HepG2 (cell line): ENCODE measurements around the gene BEST2. TPM values are rescaled to one million over a fixed set of nuclear protein-coding genes. Genes with fewer than 3 reads are reported as not detected.

ENCODE experiments used
- ARID4A ChIP-seq: sonication (generic); formaldehyde crosslinking; IDR thresholded peaks from 2 replicates; pipeline ENCODE4 v1.5.0; 2020; ENCODE audit warnings: mild to moderate bottlenecking, missing genetic modification reagents, borderline replicate concordance
- ATM ChIP-seq: fragments of 450-650 bp; IDR thresholded peaks from 2 replicates; pipeline ENCODE4 v1.7.1; 2017; ENCODE audit warnings: mild to moderate bottlenecking, borderline replicate concordance
- CHD2 ChIP-seq: IDR thresholded peaks from 2 replicates; pipeline ENCODE4 v1.6.1; 2011; ENCODE audit warnings: low read depth, low read length, improper control_type of control experiment
- CSRNP2 ChIP-seq: sonication (generic); formaldehyde crosslinking; conservative IDR thresholded peaks from 2 replicates; pipeline ENCODE4 v1.8.0; 2022; ENCODE audit warnings: low read depth, missing genetic modification reagents
- LBX2 ChIP-seq: sonication (generic); formaldehyde crosslinking; IDR thresholded peaks from 2 replicates; pipeline ENCODE4 v1.5.0; 2020; ENCODE audit warnings: missing genetic modification reagents, mild to moderate bottlenecking, borderline replicate concordance
- MYPOP ChIP-seq: sonication (generic); formaldehyde crosslinking; IDR thresholded peaks from 2 replicates; pipeline ENCODE4 v1.8.1; 2023; ENCODE audit warnings: mild to moderate bottlenecking, moderate library complexity, missing genetic modification reagents
- PAWR ChIP-seq: sonication (generic); formaldehyde crosslinking; IDR thresholded peaks from 2 replicates; pipeline ENCODE4 v1.4.0; 2020; ENCODE audit warnings: missing genetic modification reagents, mild to moderate bottlenecking, borderline replicate concordance
- POGZ ChIP-seq: sonication (generic); formaldehyde crosslinking; IDR thresholded peaks from 2 replicates; pipeline ENCODE4 v1.4.0; 2020; ENCODE audit warnings: mild to moderate bottlenecking, missing genetic modification reagents
- RNF2 ChIP-seq: fragments of 450-650 bp; conservative IDR thresholded peaks from 2 replicates; pipeline ENCODE4 v1.6.1; 2016; ENCODE audit warnings: low read depth
- SP140L ChIP-seq: sonication (generic); formaldehyde crosslinking; IDR thresholded peaks from 2 replicates; pipeline ENCODE4 v1.4.0; 2020; ENCODE audit warnings: missing genetic modification reagents, borderline replicate concordance
- ZBTB25 ChIP-seq: IDR thresholded peaks from 2 replicates; pipeline ENCODE4 v1.6.1; 2018; ENCODE audit warnings: missing genetic modification reagents
- ZFP36L2 ChIP-seq: sonication (generic); formaldehyde crosslinking; IDR thresholded peaks from 2 replicates; pipeline ENCODE4 v1.4.0; 2020; ENCODE audit warnings: missing genetic modification reagents
- ZNF10 ChIP-seq: sonication (generic); formaldehyde crosslinking; IDR thresholded peaks from 2 replicates; pipeline ENCODE4 v1.4.0; 2020; ENCODE audit warnings: mild to moderate bottlenecking, low read depth, missing genetic modification reagents, borderline replicate concordance
- ZNF17 ChIP-seq: sonication (generic); formaldehyde crosslinking; IDR thresholded peaks from 2 replicates; pipeline ENCODE4 v1.5.0; 2020; ENCODE audit warnings: mild to moderate bottlenecking, missing genetic modification reagents
- ZNF670 ChIP-seq: sonication (generic); formaldehyde crosslinking; IDR thresholded peaks from 2 replicates; pipeline ENCODE4 v1.8.0; 2022; ENCODE audit warnings: mild to moderate bottlenecking, missing genetic modification reagents, borderline replicate concordance
- polyA plus RNA-seq, 8 experiments: library from polyadenylated mRNA; depleted of rRNA in 3 of 8; stranded (reverse) in 7 of 8; unstranded in 1 of 8; fragments of >200 nt; fragmentation: Illumina TruSeq in 4 of 8; extraction: Trizol in 4 of 8; gene quantifications; 2 replicates each; pipeline versions ENCODE4 v1.2.1 to v1.2.3, GENCODE V29; 2011 to 2016; ENCODE audit warnings: low read depth in 4 of 8, missing spikeins in 1 of 8, mixed read lengths in 1 of 8; ENCODE audit not compliant: insufficient read depth in 1 of 8
- total RNA-seq, 5 experiments: library from RNA; depleted of rRNA; stranded (reverse); fragments of >200 nt; fragmentation: Illumina TruSeq; extraction: Trizol; gene quantifications; 2 replicates each; pipeline ENCODE4 v1.2.3, GENCODE V29; 2016; ENCODE audit warnings: low read depth in 1 of 5

Gene BEST2
- total and polyA plus RNA-seq, 2 of the 13 experiments (the other 11 are each of a cell fraction or from before 2014, with no cell fraction given): not detected

- TF ChIP-seq CHD2: peak; percentile 36; the same call in 1 of the 2 replicates
- TF ChIP-seq ATM: no peak
- no peak for TF ChIP-seq ZBTB25 (CRISPR knock-in tag)
- TF ChIP-seq ZNF10 (CRISPR knock-in tag): no peak
- peak; percentile 67; the same call in 1 of the 2 replicates for TF ChIP-seq MYPOP (CRISPR knock-in tag)
- no peak for TF ChIP-seq ZFP36L2 (CRISPR knock-in tag)
- TF ChIP-seq SP140L (CRISPR knock-in tag): no peak
- TF ChIP-seq CSRNP2 (CRISPR knock-in tag): no peak
- TF ChIP-seq ARID4A (CRISPR knock-in tag): peak; percentile 90
- TF ChIP-seq ZNF17 (CRISPR knock-in tag): no peak
- no peak for TF ChIP-seq LBX2 (CRISPR knock-in tag)
- TF ChIP-seq RNF2: 0 out of 2 replicates have a peak, but pooled peaks have one; percentile 15
- peak; percentile 56; the same call in 1 of the 2 replicates for TF ChIP-seq ZNF670 (CRISPR knock-in tag)
- no peak for TF ChIP-seq PAWR (CRISPR knock-in tag)
- no peak for TF ChIP-seq POGZ (CRISPR knock-in tag)
Measured at GRCh38 chr19:12736995-12737834, 14.4 kb upstream of the BEST2 start, which contains the start of gene GET3 (continued).
